Stimulated activated CD8-positive, alpha-beta memory T cell treated with anti-CD3 and anti-CD28 coated beads, Interleukin-15, amount 100 ng/mL, for 24 hours (primary cell): ENCODE data around the gene RIN3.
"Not testable (repeated sequence)": the region's sequence is repeated elsewhere in the genome, so short reads cannot be mapped to it uniquely, and the experiment has no call there.

Experiments
- DNase-seq: peaks from one replicate; pipeline ENCODE4 v3.0.0-alpha.2; 2020; ENCODE audit warnings: low read depth

Gene RIN3

DNA sequence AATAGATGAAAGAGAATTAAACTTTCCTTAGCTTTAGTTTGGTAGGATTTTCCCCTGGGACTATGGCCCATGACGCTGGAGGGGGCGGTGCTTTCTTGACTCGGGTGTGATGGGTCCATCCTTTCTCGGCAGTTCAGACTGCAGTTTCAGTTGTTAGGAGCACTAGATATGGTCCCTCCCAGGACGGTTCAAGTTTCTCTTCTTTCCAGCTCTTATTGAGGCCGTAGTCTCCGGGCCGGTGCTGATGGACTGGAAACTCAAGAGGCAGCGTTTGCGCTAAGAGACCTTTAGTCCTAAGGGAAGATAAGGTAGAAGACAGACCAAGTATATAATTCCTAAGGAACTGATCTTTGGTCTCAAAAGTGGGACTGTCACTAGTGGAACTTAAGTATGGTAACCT is 111.2 kb downstream of the RIN3 start:
- no peak for DNase-seq

DNA sequence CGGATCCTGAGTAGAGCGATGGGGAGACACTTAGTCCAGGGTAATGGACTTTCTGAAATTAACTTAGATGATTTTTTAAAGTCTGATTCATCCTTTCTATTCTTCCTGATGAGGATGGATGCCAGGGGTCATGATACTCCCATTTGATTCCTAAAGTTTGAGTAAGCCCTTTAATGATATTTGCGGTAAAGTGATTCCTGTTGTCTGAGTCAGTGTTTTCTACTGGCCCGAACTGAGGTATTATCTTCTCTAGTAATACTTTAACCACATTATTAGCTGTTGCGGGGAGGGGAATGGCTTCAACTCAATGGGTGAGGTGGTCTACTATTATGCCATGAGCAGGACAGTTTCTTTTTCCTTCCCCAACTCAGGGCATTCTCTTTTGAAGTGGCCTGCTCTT is 111.6 kb downstream of the RIN3 start:
- DNase-seq = no peak

DNA sequence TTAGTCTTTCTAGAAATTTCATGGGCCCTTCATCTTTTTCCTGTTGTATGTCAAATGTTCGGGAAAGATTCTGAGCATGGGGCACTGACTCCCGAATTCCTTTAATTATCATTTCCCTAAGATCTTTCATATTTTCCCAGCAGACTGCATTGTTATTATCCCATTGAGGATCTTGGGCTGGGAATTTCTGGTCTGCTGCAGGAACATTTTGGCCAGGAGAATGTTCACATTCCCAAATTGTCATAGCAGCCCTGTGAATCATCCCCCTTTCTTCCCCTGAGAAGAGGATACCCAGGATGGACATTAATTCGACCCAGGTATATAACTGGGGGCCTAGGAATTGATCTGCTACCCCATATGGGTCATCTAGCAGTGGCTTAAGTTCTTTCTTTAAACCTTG is 112.5 kb downstream of the RIN3 start:
- no peak for DNase-seq

DNA sequence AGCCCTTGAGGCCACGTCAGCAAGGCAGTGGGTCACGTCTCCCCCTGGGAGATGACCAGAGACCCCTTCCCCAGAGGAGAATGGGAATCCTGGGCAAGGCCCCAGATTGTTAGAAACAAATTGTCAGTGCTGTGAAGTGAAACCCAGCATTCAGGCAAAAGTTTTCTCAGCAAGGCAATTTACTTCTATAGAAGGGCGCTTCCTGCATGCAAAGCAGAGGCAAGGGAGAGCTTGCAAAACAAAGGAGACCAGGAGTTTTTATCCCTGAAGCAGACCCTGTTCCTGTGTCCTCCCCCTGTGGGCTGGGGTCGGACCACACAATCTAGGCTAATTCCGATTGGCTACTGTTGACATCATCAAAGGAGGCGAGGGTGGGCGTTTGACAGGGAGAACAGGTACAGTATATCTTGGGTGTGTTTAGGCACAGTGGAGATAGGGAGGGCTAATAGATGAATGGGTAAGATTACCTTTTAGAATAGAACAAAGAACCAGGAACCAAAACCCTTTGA is 114.2 kb downstream of the RIN3 start:
- DNase-seq = no peak

DNA sequence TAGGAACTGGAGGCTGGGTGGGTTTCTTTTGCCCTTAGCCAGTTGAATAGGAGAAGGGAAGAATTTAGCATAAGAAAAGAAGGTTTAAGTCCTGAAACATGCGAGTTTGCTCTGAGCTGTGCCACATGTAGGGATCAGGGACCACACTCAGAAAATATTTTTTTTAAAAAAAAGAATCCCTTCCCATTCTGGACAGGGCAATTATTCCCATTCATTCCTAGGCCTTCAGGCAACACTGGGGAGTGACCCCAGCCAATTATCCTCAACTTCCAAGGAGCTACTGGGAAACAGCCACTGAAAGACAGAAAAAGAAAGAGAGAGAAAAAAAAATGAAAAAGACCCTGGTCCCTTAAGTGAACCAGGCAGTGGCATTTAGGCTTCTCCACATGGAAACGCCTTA is 115.1 kb downstream of the RIN3 start:
- no peak for DNase-seq

DNA sequence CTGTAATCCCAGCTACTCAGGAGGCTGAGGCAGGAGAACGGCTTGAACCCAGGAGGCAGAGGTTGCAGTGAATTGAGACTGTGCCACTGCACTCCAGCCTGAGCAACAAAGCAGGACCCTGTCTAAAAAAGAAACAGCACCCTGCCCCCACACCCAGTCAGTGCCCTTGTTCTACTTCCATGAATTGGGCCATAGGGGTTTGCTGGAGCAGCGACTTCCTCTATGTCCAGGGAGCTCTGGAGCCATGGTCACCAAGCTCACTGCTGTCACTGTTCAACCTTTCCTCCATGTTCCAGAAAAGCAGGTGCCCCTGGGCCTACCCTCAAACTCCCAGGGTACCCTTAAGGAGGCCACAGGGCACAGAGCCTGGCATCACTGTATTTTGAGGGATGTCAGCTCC is 116.8 kb downstream of the RIN3 start:
- DNase-seq = no peak

DNA sequence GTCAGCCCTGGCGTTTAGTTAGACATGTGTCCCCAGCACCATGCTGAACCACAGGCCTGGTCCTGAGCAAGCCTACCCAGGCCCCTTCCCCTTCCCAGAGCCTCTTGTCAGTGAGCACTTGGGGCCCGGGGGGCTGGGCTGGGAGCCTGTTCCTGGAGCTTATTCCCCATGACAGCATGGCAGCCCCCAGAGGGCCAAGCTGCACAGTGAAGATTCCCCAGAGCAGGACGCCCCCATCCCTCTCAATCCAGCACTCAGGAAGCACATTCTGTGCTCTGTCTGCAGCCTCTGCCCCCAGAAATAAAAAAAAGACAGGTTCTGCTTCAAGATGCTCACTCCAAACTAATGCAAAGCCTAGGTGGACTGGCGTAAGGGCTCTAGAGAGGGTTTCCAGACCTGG is 117.5 kb downstream of the RIN3 start:
- no peak for DNase-seq

DNA sequence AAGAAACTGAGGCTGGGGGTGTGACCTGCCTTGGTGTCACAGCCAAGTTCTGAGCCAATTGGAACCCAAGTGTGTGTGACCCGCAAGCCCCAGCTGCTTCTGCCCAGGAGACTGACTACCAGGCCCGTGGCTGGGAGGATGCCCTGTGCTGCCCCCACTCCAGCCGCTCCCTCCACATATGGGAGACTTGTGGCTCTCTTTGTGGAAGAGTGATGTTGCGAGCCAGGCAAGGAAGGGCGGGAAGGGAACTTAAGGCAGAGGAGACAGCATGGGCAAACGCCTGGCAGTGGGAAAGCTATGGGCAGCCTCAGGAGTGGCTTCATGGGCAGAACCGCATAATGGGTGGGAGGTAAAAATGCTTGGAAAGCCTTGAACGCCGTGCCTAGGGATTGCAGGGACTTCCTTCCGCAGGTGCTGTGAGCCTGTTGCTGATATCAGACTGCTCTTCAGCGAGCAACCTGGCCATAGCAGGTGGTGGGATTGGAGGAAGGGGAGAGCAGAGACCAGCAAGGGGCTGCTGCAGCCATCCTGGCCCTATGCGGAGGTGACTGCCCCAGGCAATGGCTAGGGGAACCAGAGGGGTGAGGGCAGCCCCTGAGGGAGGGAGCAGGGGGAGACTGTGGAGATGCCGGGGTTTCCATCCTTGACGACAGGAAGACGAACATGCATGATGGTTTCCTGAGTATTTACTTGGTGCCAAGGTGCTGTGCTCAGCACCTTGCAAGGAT is 119.1 kb downstream of the RIN3 start:
- no peak for DNase-seq

DNA sequence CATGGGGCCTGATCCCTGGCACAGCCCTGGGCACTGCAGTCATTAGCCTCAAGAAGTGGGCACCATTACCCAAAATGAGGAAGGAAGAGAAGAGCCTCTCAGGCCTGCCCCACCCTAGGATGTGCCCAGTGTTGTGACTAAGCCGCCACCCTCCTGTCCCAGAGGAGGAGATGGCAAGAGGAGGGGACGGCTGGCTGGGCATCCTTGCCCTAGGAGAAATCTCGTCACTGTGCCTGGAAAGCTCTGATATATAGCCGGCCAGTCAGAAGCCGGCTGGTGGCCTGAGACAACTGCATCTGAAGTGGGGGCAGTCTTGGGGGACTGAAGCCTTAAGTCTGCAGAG is 119.7 kb downstream of the RIN3 start:
- no peak for DNase-seq

DNA sequence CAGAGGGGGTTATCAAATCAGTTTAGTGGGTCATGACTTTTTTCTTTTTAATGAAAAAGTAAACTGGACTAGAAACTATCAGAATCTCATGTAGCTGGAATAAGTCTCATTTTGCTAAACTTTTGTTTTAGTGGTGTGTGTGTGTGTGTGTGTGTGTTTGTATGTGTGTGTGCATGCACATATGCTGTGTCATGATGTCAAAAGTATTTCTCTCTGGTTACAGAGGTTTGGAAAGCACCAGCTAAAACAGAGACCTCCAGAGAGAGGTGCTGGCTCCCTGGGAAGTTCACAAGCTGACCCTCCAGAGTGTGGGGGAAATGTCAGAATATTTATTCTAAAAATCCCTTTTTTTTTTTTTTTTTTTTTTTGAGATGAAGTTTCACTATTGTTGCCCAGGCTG is 120.1 kb downstream of the RIN3 start:
- DNase-seq = no peak

DNA sequence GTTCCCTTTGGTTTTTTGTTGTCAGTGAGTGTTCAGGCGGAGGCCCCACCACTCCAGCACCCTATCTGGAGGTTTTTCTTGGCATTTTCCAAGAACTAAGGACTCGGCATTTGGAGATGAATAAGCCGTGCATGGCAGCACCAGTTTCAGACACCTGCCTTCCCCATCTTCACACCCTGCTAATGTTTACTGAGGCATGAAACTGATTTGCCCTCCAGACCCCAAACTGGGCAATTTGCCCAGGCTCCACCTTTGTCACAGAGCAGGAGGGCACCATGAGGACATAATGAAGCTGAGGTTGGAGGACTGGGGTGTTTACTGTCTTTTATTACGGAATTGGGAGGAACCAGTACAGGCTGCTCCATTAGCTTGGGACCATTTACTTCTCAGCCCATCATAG is 121.5 kb downstream of the RIN3 start:
- no peak for DNase-seq

DNA sequence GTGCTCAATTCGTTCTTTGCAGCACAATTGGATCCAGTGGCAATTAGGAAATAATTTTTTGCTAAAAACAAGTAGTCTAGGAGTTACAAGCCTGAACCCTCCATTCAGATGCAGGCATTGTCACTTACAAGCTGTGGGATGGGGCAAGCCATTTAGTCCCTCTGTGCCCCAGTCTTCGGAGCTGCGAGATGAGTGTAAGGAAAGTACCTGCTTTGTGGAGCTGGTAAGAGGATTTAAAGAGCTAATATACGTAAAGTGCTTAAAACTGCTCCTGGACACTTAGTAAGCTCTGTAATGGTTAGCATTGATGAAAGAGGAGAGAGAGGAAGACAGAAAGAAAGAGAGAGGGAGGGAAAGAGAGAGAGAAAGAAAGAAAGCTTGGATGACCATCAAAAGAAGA is 122.3 kb downstream of the RIN3 start:
- no peak for DNase-seq

DNA sequence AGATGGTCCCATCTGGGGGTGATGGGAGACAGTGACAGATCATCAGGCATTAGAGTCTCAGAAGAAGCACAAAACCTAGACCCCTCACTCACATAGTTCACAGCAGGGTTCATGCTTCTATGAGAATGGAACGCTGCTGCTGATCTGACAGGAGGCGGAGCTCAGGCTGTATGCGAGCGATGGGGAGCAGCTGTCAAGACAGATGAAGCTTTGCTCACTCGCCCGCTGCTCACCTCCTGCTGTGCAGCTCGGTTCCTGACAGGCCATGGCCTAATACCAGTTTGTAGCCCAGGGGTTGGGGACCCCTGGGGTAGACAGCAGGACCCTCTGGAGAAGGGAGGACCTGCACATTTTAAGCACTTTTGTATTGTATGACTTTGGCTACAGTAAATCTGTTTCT is 123.6 kb downstream of the RIN3 start:
- DNase-seq = no peak

DNA sequence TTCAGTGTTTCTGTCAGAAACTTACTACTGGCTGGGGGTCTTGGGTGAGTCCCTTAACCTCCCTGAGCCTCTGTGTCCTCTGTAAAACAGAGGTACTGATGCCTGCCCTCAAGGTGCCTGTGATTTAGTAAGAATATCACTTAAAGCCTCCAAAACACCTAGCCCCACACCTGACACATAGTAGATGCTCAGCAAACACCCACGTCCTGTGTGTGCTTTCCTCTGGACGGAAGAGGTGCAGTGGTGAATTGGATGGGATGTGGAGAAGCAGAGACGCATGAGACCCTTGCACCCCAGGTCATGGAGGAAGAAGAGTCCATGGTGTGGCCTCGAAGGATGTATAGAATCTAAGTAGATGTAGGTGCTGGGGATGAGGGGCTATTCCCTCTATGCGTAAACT is 124.3 kb downstream of the RIN3 start:
- DNase-seq = no peak

DNA sequence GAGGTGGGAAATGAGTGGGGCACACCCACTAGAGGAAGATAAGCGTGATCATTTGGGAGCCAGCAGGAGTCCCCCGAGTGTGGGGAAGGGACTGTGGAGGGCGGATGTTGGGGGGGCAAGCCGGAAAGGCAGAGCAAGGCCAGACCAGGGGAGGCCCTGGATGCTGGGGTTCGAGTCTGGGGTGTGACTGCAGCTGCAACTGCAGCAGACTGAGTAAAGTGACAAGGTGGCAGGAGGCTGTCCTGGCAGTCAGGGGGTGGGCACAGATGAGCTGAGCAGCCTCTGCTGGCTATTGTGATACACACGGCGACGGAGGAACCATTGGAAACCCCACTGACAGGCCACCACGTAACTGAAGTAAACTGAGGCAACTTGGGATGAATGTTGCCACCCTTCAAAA is 124.7 kb downstream of the RIN3 start:
- no peak for DNase-seq

DNA sequence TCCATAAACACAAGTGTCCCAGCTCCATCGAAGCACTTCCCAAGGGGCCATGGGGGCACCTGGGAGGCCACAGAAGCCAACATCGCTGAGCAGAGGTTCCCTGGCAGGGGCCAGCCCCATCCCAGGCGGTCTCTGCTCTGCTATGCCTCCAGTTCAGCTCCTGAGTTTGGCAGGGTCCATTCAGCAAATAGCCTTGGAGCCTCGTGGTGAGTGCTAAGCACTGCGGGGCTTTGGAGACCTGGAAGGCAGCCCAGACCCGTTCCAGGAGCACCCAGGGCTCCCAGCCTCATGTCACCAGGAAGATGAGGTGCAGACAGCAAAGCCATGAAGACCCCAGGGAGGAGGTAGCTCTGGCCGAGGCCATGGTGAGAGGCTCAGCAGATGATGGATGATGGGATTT is 125.3 kb downstream of the RIN3 start:
- DNase-seq = no peak

DNA sequence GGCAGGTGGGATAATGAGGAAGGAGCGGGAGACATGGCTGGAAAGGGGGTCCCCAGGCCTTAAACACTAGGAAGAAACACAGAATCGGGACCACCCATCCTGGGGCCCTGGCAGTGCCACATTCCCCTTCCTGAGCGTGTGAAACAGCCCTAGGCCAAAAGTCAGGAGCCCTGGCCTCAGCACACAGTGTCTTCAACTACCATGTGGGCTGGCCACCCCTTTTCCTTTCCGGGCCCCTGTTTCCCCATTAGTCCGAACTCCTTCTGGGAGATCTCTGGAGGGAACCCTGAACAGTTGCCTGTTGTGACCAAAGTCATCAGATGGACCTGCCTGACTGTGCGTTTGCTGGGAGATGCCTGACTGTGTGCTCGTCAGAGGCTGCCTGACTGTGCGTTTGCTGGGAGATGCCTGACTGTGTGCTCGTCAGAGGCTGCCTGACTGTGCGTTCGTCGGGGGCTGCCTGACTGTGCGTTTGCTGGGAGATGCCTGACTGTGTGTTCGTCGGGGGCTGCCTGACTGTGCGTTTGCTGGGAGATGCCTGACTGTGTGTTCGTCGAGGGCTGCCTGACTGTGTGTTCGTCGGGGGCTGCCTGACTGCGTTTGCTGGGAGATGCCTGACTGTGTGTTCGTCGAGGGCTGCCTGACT is 126.0 kb downstream of the RIN3 start:
- not testable (repeated sequence) for DNase-seq

DNA sequence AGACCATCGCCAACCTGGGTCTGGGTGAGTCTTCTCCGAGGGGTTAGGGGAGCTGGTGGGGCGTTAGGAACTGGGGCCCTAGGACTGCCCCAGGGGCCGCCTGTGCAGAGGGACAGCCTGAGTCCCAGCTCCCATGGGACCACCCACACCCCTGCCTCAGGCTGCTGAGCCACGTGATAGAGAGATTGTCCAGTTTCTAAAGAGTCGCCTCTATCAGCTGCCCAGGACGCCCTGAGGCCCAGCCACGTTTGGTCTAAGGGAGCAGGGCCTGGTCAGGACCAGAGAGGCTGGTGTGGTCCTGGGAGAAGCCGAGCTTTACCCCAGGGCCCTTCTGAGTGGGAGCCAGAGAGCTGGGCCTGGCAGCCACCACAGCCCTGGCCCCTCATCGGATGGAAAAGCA is 127.7 kb downstream of the RIN3 start:
- no peak for DNase-seq

DNA sequence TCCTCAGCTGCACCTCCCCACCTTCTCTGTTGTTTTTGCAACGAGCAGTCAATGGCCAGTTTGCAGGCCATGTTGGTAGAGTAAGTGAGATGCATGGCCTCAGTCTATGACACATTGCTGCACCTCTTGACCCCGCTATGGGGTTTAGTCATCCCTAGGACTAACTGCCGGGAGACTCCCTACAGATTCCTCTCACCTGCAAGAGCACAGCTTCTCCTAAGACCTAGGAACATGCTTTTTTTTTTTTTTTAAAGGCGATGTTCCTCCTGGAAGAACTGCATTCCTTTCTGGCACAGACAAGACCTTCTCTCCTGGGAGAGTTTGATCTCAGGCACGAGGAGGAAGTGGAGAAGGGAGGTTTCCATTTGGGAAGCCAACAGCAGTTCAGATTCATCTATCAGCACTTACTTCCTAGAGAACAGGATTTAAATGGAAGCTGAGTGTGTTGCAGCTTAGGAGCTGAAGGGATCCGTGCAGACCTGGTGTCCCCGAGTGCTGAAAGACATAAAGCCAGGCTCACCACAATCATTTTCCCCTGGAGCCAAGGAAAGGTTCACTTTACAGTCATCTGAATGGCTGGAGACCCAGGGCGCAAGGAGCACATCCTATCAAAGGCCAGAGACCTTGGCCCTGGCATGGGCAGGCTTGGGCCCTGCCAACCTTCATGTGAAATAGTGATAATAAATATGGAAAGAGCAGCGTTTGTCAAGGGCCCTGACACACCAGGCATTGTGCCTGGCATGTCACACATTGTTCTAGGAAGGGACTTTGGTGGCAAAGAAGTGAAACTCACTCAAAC is 130.8 kb downstream of the RIN3 start:
- no peak for DNase-seq

DNA sequence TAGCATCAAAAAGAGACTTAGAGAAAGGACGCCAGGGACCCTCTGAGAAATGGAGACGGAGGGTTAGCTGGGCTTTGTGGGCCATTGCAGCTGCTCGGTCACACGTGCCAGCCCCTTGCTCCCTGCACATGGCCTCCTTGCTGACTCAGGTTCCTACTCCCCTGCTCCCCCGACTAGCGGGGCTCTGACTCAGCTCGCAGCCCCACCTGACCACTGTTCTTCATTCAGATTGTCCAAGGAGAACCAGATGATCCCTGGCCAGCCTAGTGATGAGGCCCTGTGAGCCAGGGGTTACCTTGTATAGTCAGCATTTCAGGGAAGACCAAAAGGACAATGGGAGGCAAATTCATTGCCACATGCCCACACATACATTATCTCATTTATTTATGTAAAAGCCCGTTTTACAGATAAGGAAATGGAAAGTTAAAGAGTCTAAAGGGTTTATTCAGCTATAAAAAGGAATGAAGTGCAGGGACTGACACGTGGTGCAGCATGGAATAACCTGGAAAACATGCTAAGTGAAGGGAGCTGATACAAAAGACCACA is 131.5 kb downstream of the RIN3 start:
- DNase-seq = no peak

DNA sequence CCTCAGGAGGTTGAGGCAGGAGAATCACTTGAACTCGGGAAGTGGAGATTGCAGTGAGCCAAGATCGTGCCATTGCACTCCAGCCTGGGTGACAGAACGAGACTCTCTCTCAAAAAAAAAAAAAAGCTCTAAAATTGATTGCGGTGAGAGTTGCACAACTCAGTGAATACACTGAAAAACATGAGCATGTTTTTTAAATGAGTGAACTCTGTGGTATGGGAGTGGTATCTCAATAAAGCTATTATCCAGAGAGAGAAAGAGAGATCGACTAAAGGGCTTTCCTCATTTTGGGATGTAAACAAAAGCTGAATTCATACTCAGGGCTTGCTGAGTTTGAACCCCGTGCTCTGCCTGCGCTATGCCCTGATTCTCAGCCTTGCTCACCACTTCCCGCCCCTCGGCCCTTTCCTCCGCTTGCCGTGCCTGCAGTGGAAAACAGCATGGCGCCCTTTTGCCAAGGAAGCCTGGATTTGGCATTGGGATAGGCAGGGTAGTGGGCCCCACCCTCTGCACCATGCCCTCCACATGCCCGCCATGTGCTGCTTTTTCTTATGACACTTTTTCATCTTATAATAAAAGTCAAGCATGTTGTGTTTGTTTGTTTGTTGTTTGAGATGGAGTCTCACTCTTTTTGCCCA is 132.4 kb downstream of the RIN3 start:
- no peak for DNase-seq
